Measurements from ENCODE around the gene MOB3A. TPM values are rescaled to one million over a fixed set of nuclear protein-coding genes. Genes with fewer than 3 reads are reported as not detected.
"Not testable (repeated sequence)": the region's sequence is repeated elsewhere in the genome, so short reads cannot be mapped to it uniquely, and the experiment has no call there.

The MOB3A gene
- total RNA-seq, 1 donor, result 36.7 TPM

DNA sequence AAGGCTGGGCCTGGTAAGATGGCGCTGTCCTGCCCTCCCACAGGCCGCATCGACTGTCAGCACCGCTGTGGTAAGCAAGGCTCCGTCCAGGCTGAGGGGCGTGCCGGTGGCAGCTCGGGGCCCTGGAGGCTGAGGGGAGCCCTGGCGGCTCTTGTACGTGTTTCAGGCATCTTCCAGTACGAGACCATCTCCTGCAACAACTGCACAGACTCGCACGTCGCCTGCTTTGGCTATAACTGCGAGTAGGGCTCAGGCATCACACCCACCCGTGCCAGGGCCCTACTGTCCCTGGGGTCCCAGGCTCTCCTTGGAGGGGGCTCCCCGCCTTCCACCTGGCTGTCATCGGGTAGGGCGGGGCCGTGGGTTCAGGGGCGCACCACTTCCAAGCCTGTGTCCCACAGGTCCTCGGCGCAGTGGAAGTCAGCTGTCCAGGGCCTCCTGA, 1.8 kb upstream of the MOB3A start:
- H3K4me3 ChIP-seq (ENCODE audit: low read depth, low read length), result no peak overlapping the region
- DNase-seq (ENCODE audit: low read depth), result no peak
- no peak for TF ChIP-seq CTCF (IDR thresholded peaks at IDR 0.05; ENCODE audit: insufficient read depth, low read depth, low read length)

DNA sequence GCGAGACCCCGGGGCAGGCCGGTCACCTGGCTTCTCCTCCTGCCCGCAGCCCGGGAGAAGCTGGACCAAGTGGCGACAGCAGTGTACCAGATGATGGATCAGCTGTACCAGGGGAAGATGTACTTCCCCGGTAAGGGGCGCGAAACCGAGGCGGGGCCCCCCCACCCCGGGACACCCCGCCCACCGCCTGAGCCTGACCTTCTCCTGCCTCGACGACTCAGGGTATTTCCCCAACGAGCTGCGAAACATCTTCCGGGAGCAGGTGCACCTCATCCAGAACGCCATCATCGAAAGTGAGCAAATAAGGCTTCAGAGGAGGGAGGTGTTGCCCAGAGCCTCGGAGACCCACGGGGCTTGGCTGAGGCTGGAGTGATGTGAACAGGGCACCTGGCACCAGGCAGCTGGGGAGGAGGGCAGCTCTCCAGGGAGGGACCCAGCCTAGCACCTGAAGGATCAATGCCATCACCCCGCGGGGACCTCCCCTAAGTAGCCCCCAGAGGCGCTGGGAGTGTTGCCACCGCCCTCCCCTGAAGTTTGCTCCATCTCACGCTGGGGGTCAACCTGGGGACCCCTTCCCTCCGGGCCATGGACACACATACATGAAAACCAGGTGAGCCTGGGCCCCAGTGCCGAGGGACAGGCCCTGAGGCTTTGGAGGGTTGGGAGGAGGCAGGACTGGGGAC, 1.2 kb upstream of the MOB3A start:
- H3K4me3 ChIP-seq (ENCODE audit: low read depth, low read length), result peak overlapping the region; percentile 59
- TF ChIP-seq CTCF (IDR thresholded peaks at IDR 0.05; ENCODE audit: insufficient read depth, low read depth, low read length), result no peak
- DNase-seq (ENCODE audit: low read depth), result no peak

- H3K4me3 ChIP-seq (ENCODE audit: low read depth, low read length), result peak within 1 kb of the TSS; percentile 76
- peak; percentile 39 for TF ChIP-seq CTCF (IDR thresholded peaks at IDR 0.05; ENCODE audit: insufficient read depth, low read depth, low read length)
- DNase-seq (ENCODE audit: low read depth), result peak; percentile 98
Measured at GRCh38 chr19:2096480-2097202, 515 bp upstream of the MOB3A start, which contains the start of gene IZUMO4. Gene IZUMO4, plus strand, starts transcription at chr19:2096915. Its CDS starts 31 bp downstream, at chr19:2096946.

DNA sequence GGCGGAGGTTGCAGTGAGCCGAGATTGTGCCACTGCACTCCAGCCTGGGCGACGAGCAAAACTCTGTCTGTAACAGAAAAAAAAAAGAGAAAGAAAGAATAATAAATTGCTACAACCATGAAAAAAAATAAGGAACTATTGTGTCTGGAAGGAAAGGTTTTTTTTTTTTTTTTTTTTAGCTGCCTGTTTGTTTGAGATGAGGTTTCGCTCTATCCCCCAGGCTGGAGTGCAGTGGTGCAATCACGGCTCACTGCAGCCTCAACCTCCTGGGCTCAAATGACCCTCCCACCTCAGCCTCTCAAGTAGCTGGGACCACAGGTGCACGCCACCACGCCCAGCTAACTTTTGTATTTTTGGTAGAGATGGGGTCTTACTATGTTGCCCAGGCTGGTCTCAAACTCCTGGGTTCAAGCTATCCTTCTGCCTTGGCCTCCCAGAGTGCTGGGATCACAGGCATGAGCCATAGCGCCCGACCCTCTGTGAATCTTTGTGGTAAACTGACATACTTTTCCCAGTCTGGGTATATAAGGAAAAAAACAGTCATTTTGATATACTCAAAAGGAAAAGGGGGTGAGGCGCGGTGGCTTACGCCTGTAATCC, 4.1 kb downstream of the MOB3A start:
- not testable (repeated sequence) for H3K4me3 ChIP-seq (ENCODE audit: low read depth, low read length); DNase-seq (ENCODE audit: low read depth)

GRCh38 chr19:2089727-2090053, 6.4 kb downstream of the MOB3A start:
- no peak for TF ChIP-seq CTCF (IDR thresholded peaks at IDR 0.05; ENCODE audit: insufficient read depth, low read depth, low read length)
- DNase-seq (ENCODE audit: low read depth), result no peak
- no peak overlapping the region for H3K4me3 ChIP-seq (ENCODE audit: low read depth, low read length)

DNA sequence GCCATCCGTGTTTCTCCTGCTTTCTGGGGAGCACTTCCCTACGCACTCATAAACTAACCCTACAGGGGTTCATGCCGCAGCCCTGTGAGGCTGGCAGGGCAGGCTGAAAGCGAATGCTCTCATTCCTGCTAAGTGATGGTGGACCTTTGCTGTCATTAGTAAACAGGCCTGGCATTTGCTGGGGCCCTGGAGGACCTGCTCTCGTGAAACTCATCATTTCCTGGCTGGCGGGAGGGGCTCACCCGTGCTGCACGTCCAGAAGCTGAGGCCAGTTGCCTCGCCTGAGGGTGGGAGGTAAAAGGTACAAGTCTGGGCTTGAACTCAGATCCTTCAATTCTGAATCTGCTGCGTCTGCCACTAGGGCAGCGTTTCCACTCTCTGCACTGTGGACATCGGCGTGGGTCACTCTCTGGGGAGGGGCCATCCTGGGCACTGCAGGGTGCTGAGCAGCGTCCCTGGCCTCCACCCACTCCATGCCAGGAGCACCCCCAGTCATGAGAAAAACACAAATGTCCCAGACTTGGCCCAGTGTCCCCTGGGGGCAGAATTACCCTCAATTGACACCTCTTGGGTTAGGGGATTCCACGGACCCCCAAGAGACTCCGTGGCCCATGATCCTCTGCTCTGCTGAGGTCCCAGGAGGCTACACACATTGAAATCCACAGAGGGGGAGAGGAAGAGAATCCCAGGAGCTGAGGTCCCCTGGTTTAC, 7.0 kb downstream of the MOB3A start:
- TF ChIP-seq CTCF (IDR thresholded peaks at IDR 0.05; ENCODE audit: insufficient read depth, low read depth, low read length), result no peak
- no peak for DNase-seq (ENCODE audit: low read depth)
- H3K4me3 ChIP-seq (ENCODE audit: low read depth, low read length), result no peak overlapping the region

GRCh38 chr19:2087621-2088100, 8.5 kb downstream of the MOB3A start:
- DNase-seq (ENCODE audit: low read depth), result no peak
- H3K4me3 ChIP-seq (ENCODE audit: low read depth, low read length), result no peak overlapping the region
- TF ChIP-seq CTCF (IDR thresholded peaks at IDR 0.05; ENCODE audit: insufficient read depth, low read depth, low read length), result no peak

- not testable (repeated sequence) for H3K4me3 ChIP-seq (ENCODE audit: low read depth, low read length)
- DNase-seq (ENCODE audit: low read depth), result peak; percentile 62
Measured at GRCh38 chr19:2086695-2087620, 9.2 kb downstream of the MOB3A start.

Measured in fibroblast of villous mesenchyme (primary cell).